Stomach (tissue), 4 donors: ENCODE results near the gene TEFM.
"Not testable (repeated sequence)": the region's sequence is repeated elsewhere in the genome, so short reads cannot be mapped to it uniquely, and the experiment has no call there.

ENCODE experiments used
- CTCF ChIP-seq, 7 experiments: fragments of 450-650 bp in 4 of 7; fragments of 200-600 bp in 3 of 7; sonication (generic) in 3 of 7; IDR thresholded peaks; one replicate each; pipeline ENCODE4 v1.5.1; 2016 to 2019; ENCODE audit warnings: antibody characterized with exemption in 7 of 7, control low read depth in 2 of 7, mild to moderate bottlenecking in 1 of 7
- POLR2A ChIP-seq, 4 donors: fragments of 450-650 bp; IDR thresholded peaks; one replicate each; pipeline ENCODE4 v1.6.1; 2016; ENCODE audit warnings: antibody characterized with exemption in 4 of 4, control low read depth in 2 of 4, mild to moderate bottlenecking in 1 of 4, moderate library complexity in 1 of 4
- POLR2AphosphoS5 ChIP-seq, 3 donors: sonication (generic); formaldehyde crosslinking; IDR thresholded peaks; one replicate each; pipeline ENCODE4 v1.6.1; 2016; ENCODE audit warnings: antibody characterized with exemption in 3 of 3

DNA sequence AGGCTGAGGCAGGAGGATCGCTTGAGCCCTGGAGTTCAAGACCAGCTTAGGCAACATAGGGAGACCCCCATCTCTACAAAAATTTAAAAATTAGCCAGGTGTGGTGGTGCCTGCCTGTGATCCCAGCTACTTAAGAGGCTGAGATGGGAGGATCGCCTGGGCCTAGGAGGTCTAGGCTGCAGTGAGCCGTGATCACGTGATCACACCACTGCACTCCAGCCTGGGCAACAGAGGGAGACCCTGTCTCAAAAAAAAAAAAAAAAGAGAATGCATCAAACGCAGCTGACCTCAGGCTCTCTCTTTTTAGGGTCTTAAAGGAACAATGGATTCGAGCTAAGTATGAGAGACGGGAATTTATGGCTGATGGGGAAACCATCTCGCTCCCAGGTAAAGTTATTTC is 25.5 kb upstream of the TEFM start:
- not testable (repeated sequence) for TF ChIP-seq CTCF, POLR2A, POLR2AphosphoS5 (IDR thresholded peaks at IDR 0.05)
